ENCODE measurements around the gene PDZRN4.
"Not testable (repeated sequence)": the region's sequence is repeated elsewhere in the genome, so short reads cannot be mapped to it uniquely, and the experiment has no call there.

PDZRN4 gene

DNA sequence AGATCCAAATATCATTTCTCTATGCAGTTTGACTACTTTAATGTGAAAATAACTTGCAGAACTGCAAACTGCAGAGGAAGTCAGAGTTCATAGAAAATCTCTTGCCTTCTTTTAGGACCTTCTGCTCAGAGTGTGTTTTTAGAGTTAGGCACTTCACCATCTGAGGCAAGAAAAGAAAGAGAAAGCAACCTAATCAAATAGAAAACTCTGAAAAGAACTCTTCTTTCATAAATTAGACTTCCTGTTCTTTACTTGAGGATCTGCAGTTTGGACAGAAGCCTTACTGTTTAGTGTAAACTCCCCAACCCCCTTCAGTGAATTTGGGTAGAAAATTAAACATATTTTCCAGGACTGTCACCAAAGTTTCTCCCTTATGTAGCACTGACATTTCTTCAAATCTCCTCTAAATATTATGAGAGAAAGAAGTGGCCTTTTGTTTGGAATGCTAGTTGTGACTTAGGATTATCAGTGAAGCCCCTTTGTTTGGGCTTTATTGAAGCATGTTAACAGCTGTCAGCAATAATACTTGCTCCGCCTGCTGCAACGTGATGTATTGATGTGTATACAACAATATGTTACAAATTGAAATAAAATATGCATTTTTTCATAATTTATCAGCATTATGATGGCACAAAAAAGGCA is 99.5 kb downstream of the PDZRN4 start:
- DNase-seq, result no peak

- DNase-seq, result no peak
Measured at GRCh38 chr12:41288142-41288811, 100.2 kb downstream of the PDZRN4 start.

DNA sequence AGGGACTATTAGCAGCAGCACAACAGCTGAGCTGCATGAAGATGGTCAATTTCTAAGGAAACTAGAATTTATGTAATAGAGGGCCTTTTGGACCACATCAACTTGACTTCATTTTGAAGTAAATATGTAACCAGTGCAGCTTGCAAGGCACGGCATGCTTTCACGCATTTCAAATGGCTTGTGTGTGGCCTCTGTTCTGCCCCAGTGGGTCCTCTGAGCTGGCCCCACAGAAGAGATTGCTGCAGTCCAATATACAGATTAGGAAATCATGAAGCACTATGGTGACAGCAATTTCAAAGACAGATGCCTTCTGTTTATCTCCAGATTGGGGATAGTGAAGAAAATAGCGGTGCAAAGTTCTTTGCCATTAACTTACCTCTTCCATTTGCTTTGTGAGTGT is 101.4 kb downstream of the PDZRN4 start:
- no peak for DNase-seq

DNA sequence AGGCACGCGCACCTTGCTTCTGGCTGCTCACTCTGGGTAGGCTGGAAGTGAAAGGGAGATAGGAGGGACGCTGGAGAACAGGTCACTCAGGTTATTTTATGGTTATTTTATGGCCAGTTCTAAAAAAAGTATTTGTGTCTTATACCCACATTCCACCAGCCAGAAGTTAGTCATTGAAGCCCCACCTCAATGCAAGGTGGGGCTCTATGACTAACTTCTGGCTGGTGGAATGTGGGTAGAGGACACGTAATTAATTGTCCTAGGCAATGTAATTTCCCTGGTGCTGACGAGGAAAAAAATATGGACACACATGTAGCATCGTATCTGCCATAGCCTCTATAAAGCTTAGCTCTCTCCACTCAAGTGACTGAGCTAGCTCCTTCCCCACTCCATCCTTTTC is 104.9 kb downstream of the PDZRN4 start:
- no peak for DNase-seq

- no peak for DNase-seq
Measured at GRCh38 chr12:41293461-41293860, 105.3 kb downstream of the PDZRN4 start.

- DNase-seq, result no peak
Measured at GRCh38 chr12:41302979-41303403, 114.9 kb downstream of the PDZRN4 start.

GRCh38 chr12:41304526-41304925 is 116.4 kb downstream of the PDZRN4 start:
- no peak for DNase-seq

GRCh38 chr12:41310367-41310766 is 122.2 kb downstream of the PDZRN4 start:
- DNase-seq, result no peak

DNA sequence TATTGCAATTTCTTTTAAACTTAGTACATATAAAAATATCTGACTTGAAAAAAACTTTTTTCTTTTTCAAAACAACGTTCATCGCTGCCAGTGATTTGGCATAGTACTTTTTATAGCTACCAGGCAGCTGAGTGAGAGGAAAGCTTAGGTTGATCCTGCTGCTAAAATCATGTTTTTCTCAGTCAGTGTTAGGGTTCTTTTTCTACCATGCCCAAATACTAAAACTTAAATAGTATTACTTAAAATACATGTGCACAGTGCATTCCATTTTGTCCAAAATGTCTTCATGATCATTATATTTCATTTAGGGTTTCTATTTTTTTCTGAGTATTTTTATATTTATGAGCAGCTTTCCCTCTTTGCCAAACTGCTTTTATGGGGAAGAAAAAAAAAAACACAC is 123.8 kb downstream of the PDZRN4 start:
- no peak for DNase-seq

DNA sequence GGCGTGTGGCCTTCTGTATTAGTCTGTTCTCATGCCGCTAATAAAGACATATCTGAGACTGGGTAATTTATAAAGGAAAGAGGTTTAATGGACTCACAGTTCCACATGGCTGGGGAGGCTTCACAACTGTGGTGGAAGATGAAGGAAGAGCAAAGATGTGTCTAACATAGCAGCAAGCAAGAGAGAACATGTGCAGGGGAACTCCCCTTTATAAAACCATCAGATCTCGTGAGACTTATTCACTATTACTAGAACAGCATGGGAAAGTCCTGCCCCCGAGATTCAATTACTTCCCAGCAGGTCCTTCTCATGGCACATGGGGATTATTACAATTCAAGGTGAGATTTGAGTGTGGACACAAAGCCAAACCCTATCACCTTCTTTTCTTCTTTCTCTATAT is 124.3 kb downstream of the PDZRN4 start:
- DNase-seq, result not testable (repeated sequence)

DNA sequence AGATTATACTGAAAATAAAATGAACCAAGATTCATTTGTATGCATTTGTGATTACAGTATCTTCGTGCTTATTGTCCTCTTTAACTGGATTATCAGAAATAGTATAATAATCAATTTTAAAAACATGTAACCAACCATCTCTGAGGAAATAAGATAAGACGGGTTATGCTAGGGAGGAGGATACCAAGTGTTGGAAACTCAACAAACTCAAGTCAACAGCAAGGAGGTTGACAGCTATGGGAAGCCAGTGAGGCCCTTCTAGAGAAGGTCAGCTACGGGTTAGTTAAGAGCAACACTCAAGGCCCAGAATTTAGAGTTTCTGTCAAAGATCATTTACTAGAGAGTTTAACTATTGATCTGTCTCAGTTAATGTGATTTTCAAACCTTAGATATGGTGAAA is 137.2 kb downstream of the PDZRN4 start:
- no peak for DNase-seq

DNA sequence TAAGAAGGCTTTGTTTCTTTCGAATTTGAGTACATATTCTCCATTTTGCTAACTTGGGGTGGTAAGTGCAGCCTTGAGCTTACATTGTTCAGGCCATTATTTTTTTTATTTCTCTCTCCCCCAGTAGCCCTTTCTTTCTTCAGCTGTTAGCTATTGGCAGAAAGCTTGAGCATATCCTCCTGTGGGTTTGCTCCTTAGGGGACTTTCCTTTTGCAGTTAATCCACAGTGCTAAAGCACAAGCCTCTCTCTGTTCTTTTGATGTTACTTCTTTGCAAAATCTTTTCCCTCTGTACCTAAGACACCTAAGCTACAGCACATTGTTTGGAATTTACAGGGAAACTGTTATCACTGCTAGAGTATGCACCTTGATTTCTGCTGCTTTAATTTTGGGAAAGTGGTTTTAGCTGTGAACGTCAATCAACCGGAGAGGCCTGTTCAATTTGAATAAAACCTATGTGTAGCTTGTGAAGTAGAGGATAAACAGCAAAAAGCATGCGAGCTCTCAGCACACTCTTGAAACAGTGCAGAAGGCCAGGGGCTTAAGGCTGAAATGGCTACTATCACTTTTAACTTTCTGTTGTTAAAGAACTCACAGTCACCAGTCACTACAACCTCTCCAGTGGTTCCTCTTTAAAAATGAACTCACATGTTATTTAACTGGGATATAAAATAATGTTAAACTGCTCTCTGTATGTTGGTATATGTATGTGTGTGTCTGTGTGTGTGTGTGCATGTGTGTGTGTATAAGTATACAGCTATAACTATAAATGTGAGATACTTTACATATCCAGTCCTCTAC is 139.2 kb downstream of the PDZRN4 start:
- no peak for DNase-seq

DNA sequence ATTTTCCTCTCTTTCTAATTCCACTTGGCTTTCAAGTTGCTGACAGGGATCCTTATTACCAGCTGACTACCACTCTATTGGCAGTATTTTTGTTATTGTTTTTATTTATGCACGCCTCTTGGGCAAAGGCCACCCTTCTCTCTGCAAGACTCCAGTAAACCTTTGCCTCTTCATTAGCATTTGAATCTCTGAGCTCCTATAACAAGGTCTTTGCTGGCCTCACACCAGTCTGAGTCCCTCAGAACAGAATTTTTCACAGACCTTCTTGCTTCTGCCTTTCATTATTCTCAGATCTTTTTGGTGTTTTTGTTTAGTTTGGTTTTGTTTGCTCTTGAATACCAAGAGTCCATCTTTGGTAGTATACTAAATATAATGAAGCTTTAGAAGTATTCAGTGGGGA is 145.9 kb downstream of the PDZRN4 start:
- no peak for DNase-seq

- no peak for DNase-seq
Measured at GRCh38 chr12:41334390-41334789, 146.3 kb downstream of the PDZRN4 start.

GRCh38 chr12:41336041-41336549 is 148.0 kb downstream of the PDZRN4 start:
- DNase-seq, result no peak

DNA sequence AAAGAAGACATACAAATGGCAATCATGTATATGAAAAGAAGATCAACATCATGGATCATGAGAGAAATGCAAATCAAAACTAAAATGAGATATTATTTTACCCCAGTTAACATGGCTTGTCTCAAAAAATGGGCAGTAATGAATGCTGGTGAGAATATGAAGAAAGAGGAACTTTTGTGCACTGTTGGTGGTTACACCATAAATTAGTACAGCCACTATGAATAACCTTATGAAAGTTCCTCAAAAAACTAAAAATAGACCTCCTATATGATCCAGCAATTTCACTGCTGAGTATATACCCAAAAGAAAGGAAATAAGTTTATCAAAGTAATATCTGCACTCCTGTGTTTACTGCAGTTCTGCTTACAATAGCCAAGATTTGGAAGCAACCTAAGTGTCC is 151.7 kb downstream of the PDZRN4 start:
- no peak for DNase-seq

GRCh38 chr12:41344776-41345470 is 156.8 kb downstream of the PDZRN4 start:
- no peak for DNase-seq

- DNase-seq, result no peak
Measured at GRCh38 chr12:41348198-41348597, 160.1 kb downstream of the PDZRN4 start.

- no peak for DNase-seq
Measured at GRCh38 chr12:41356181-41356580, 168.1 kb downstream of the PDZRN4 start.

DNA sequence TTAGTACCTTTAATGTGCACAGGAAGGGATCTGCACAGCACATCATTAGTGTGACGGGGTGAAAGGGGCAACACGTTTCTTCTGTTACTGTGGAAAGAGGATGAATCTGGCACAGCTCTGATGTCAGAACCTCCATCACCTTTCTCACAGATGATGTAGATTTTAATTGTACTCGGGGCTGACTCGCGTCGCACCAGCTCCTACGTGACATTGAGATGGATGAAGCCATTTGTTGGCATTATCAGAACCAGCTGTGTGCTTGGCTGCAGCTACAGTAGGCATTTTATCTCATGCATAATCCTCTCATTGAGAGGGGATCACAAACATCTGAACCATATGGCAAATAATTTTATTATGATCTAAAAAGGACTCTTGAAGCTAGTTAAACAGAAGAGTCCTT is 173.6 kb downstream of the PDZRN4 start:
- DNase-seq, result no peak

DNA sequence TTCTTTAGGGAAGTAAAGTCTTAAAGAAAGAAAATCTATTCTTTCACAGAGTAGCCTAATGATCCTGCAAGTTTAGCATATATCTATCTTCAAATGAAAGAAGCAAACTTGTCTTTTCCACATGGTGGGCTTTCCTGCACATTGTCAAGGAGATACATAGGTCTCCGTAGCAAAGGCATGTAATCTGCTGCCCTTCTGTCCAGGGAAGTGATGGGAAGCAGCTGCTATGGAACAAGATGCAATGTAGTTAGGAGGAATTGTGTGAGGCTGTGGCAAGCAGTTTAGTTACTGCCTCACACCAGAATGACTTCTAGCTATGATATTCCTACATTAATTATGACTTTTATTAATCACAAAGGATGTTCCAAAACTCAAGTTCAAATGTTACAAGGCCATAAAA is 174.4 kb downstream of the PDZRN4 start:
- no peak for DNase-seq

DNA sequence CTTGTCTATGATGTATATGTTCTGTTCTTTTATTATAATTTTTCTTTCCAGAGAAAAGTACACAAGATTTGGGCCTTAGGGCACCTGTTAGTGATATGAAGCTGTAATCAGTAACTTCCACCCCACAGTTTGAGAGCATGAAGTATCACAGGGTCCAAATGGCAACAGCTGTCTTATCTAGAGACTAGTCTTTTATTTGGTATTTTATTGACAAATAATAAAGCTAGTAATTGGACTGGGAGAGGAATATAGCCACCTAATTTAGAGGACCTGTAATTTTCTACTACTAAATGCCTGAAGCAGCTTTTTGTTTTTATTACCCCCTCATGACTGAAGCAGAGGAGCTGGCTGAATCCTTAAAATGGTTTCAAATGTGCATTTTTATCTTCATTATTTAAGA is 174.8 kb downstream of the PDZRN4 start:
- DNase-seq, result no peak

DNA sequence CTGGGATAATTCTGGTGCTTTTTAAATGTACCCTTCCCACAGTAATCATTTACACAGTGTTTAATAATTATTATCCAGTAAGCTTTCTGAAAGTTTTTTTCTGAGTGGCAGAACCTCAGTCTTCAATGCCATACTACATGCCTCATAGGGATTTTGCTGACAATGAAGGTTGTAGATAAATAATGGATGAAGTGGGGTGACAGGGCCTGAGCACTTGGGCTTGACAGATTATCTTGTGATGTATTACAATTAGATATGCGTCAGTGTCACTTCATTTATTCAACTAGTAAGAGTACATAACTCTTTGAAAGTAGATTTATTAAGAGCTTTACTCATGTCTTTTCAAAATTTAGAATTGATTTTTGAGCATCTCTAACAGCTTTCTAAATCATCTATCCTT is 176.1 kb downstream of the PDZRN4 start:
- no peak for DNase-seq

Data from CD4-positive, alpha-beta T cell treated with Interleukin-21 for 1 hour (primary cell).